Colonic mucosa (tissue), 4 donors: ENCODE results near the gene ASIC4. TPM values are rescaled to one million over a fixed set of nuclear protein-coding genes. Genes with fewer than 3 reads are reported as not detected.

Experiments used
- DNase-seq: peaks from one replicate; pipeline ENCODE4 v3.0.0-alpha.2; 2020
- H3K27ac ChIP-seq: fragments of 200-600 bp; one replicate; pipeline ENCODE4 v1.8.0; 2021
- H3K27me3 ChIP-seq: fragments of 200-600 bp; one replicate; pipeline ENCODE4 v1.8.0; 2021
- H3K36me3 ChIP-seq: fragments of 200-600 bp; one replicate; pipeline ENCODE4 v1.8.0; 2021
- H3K4me1 ChIP-seq: fragments of 200-600 bp; one replicate; pipeline ENCODE4 v1.8.0; 2021; ENCODE audit warnings: mild to moderate bottlenecking
- H3K4me3 ChIP-seq: fragments of 200-600 bp; one replicate; pipeline ENCODE4 v1.8.0; 2021
- H3K9ac ChIP-seq, 2 donors: one replicate each; pipeline ENCODE4 v1.7.0; 2013; ENCODE audit warnings: control low read depth in 2 of 2, low read depth in 2 of 2, low read length in 2 of 2
- H3K9me3 ChIP-seq: fragments of 200-600 bp; one replicate; pipeline ENCODE4 v1.8.0; 2021
- CTCF ChIP-seq: fragments of 200-600 bp; IDR thresholded peaks from one replicate; pipeline ENCODE4 v1.8.0; 2022; ENCODE audit warnings: antibody characterized with exemption, mild to moderate bottlenecking
- intact Hi-C: fragments of 100-400 bp; cut with DNase I; formaldehyde crosslinking; loops from one replicate; pipeline ENCODE4 v1.14.1; 2022
- total RNA-seq, 2 donors: library from RNA; stranded (reverse); fragmentation: NEBNext Ultra II Directional in 1 of 2; extraction: Animal tissue kit (Norgen Biotek cat#: 25700) in 1 of 2; gene quantifications; one replicate each; pipeline ENCODE4 v1.2.1, GENCODE V29; 2021
- donor health status: healthy.
- donor health status: DM: no; HTN: no; CAD: no.
- donor health status: DM: no; HTN: no; CAD: no.

Gene ASIC4
- total RNA-seq, 2 donors from 2014 or later, result 0.12 TPM; not detected in 1

GRCh38 chr2:219570194-219570923 lies 56.1 kb downstream of the ASIC4 start:
- peak overlapping the region; percentile 26 to 38 for H3K9ac ChIP-seq

GRCh38 chr2:219570924-219571310 lies 56.6 kb downstream of the ASIC4 start:
- no peaks in the 10 kb centered on the region for H3K4me1 ChIP-seq
- intact Hi-C loops, result no loop called here
- H3K9ac ChIP-seq, result peak overlapping the region in 1 of 2 donors; percentile 38
- no peaks in the 10 kb centered on the region for H3K9me3 ChIP-seq
- H3K36me3 ChIP-seq, result no peaks in the 10 kb centered on the region
- peaks cover 8% of the 10 kb centered on the region for H3K27me3 ChIP-seq
- peak overlapping the region; percentile 47 for H3K4me3 ChIP-seq
- H3K27ac ChIP-seq, result peak overlapping the region; percentile 27
- DNase-seq, result no peak
- no peak for TF ChIP-seq CTCF

More at GRCh38 chr2:219570194-219570923, 56.1 kb downstream of the ASIC4 start:
- no peaks in the 10 kb centered on the region for H3K9me3 ChIP-seq
- peaks cover 8% of the 10 kb centered on the region for H3K27me3 ChIP-seq
- peak overlapping the region; percentile 27 for H3K27ac ChIP-seq
- H3K4me1 ChIP-seq, result no peaks in the 10 kb centered on the region
- H3K36me3 ChIP-seq, result no peaks in the 10 kb centered on the region
- no peak for DNase-seq
- peak overlapping the region; percentile 47 for H3K4me3 ChIP-seq
- no peak for TF ChIP-seq CTCF
- intact Hi-C loops, result no loop called here

- H3K27me3 ChIP-seq, result peaks cover 8% of the 10 kb centered on the region
- no peak for TF ChIP-seq CTCF
- peak within 1 kb of the TSS; percentile 26 to 38 for H3K9ac ChIP-seq
- peak within 1 kb of the TSS; percentile 27 for H3K27ac ChIP-seq
- H3K4me3 ChIP-seq, result peak within 1 kb of the TSS; percentile 47
- H3K4me1 ChIP-seq, result no peaks in the 10 kb centered on the region
- no peaks in the 10 kb centered on the region for H3K9me3 ChIP-seq
- intact Hi-C loops, result no loop called here
- no peaks in the 10 kb centered on the region for H3K36me3 ChIP-seq
- peak; percentile 27 for DNase-seq
Observed at GRCh38 chr2:219571311-219572236, 57.3 kb downstream of the ASIC4 start, which contains the start of gene OBSL1. OBSL1 (minus strand) TSS chr2:219571539; CDS start chr2:219571232, 307 bp downstream.

- no peaks in the 10 kb centered on the region for H3K36me3 ChIP-seq
- no peaks in the 10 kb centered on the region for H3K4me1 ChIP-seq
- peak within 1 kb of the TSS; percentile 47 for H3K4me3 ChIP-seq
- no peak for TF ChIP-seq CTCF
- H3K9ac ChIP-seq, result no peak within 1 kb of the TSS
- intact Hi-C loops, result no loop called here
- H3K9me3 ChIP-seq, result no peaks in the 10 kb centered on the region
- DNase-seq, result no peak
- H3K27me3 ChIP-seq, result peaks cover 8% of the 10 kb centered on the region
- peak within 1 kb of the TSS; percentile 27 for H3K27ac ChIP-seq
Observed at GRCh38 chr2:219572237-219573001, 58.1 kb downstream of the ASIC4 start, which contains the start of gene INHA. INHA (plus strand) TSS chr2:219572310; CDS start chr2:219572375, 65 bp downstream.

DNA sequence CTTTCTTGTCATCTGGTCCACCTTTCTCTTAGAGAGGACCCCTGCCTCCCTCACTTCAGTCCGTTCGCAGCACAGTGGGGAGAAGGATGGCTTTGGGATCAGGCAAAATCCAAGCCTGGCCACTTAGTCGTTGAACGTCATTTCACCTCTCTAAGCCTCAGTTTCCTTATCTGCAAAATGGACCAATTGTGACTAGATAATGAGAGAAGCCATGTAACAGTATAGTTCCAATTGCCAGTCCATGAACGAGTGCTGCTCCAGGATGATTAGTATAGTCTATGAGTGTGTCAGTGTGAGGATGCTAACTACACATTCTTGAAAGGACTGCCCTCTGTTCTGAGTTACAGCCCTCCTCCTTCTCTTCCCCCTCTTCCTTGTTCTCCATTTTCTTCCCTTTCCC lies 58.9 kb downstream of the ASIC4 start:
- TF ChIP-seq CTCF, result no peak
- intact Hi-C loops, result no loop called here
- H3K27ac ChIP-seq, result no peak overlapping the region
- H3K4me1 ChIP-seq, result no peaks in the 10 kb centered on the region
- H3K27me3 ChIP-seq, result peaks cover 8% of the 10 kb centered on the region
- H3K9ac ChIP-seq, result no peak overlapping the region
- H3K4me3 ChIP-seq, result no peak overlapping the region
- no peak for DNase-seq
- no peaks in the 10 kb centered on the region for H3K9me3 ChIP-seq
- H3K36me3 ChIP-seq, result no peaks in the 10 kb centered on the region
